Stimulated activated CD8-positive, alpha-beta memory T cell treated with anti-CD3 and anti-CD28 coated beads, Interleukin-12 subunit alpha, Interleukin-12 subunit beta, amount 100 ng/mL, for 1 hour (primary cell): ENCODE results near the gene TRPM3.

Source experiments
- DNase-seq: peaks from one replicate; pipeline ENCODE4 v3.0.0-alpha.2; 2020; ENCODE audit warnings: low read depth

TRPM3 gene

GRCh38 chr9:70609542-70610286 lies 511.7 kb downstream of the TRPM3 start:
- no peak for DNase-seq

- DNase-seq: no peak
Measured at GRCh38 chr9:70609011-70609410, 512.4 kb downstream of the TRPM3 start.

GRCh38 chr9:70607926-70608325 lies 513.5 kb downstream of the TRPM3 start:
- no peak for DNase-seq

- DNase-seq: no peak
Measured at GRCh38 chr9:70607329-70607728, 514.1 kb downstream of the TRPM3 start.

GRCh38 chr9:70603020-70603411 lies 518.4 kb downstream of the TRPM3 start:
- DNase-seq: no peak

- DNase-seq: no peak
Measured at GRCh38 chr9:70602321-70603019, 519.0 kb downstream of the TRPM3 start.

GRCh38 chr9:70601000-70601951 lies 520.1 kb downstream of the TRPM3 start:
- DNase-seq: no peak

- DNase-seq: no peak
Measured at GRCh38 chr9:70600506-70600905, 520.9 kb downstream of the TRPM3 start.

- no peak for DNase-seq
Measured at GRCh38 chr9:70597886-70598285, 523.5 kb downstream of the TRPM3 start.

GRCh38 chr9:70595211-70595610 lies 526.2 kb downstream of the TRPM3 start:
- DNase-seq: no peak

GRCh38 chr9:70594386-70594944 lies 527.0 kb downstream of the TRPM3 start:
- DNase-seq: no peak

GRCh38 chr9:70593241-70593640 lies 528.2 kb downstream of the TRPM3 start:
- DNase-seq: no peak

- DNase-seq: no peak
Measured at GRCh38 chr9:70590315-70590677, 531.1 kb downstream of the TRPM3 start.

GRCh38 chr9:70589571-70590314 lies 531.7 kb downstream of the TRPM3 start:
- no peak for DNase-seq

GRCh38 chr9:70588999-70589398 lies 532.4 kb downstream of the TRPM3 start:
- no peak for DNase-seq

- no peak for DNase-seq
Measured at GRCh38 chr9:70588381-70588780, 533.0 kb downstream of the TRPM3 start.

GRCh38 chr9:70587201-70587600 lies 534.2 kb downstream of the TRPM3 start:
- no peak for DNase-seq

- DNase-seq: no peak
Measured at GRCh38 chr9:70586476-70586875, 534.9 kb downstream of the TRPM3 start.

GRCh38 chr9:70581955-70582350 lies 539.5 kb downstream of the TRPM3 start:
- DNase-seq: no peak

GRCh38 chr9:70581214-70581954 lies 540.0 kb downstream of the TRPM3 start:
- no peak for DNase-seq
